Stimulated activated CD4-positive, alpha-beta T cell treated with anti-CD3 and anti-CD28 coated beads, Interleukin-1b, Interleukin-23, amount 100 ng/mL, for 48 hours (primary cell): ENCODE measurements around the gene ASPG.
"Not testable (repeated sequence)": the region's sequence is repeated elsewhere in the genome, so short reads cannot be mapped to it uniquely, and the experiment has no call there.

ENCODE experiments used
- DNase-seq: peaks from one replicate; pipeline ENCODE4 v3.0.0-alpha.2; 2020

ASPG gene

GRCh38 chr14:104148433-104149277, 63.2 kb downstream of the ASPG start:
- no peak for DNase-seq

- DNase-seq, result no peak
These were observed 63.7 kb downstream of the ASPG start for GRCh38 chr14:104149278-104149595.

- peak; percentile 22 for DNase-seq
These were observed 64.2 kb downstream of the ASPG start for GRCh38 chr14:104149617-104150135.

- no peak for DNase-seq
These were observed 64.9 kb downstream of the ASPG start for GRCh38 chr14:104150136-104151025.

- no peak for DNase-seq
These were observed 65.5 kb downstream of the ASPG start for GRCh38 chr14:104151026-104151381.

- no peak for DNase-seq
These were observed 66.2 kb downstream of the ASPG start for GRCh38 chr14:104151566-104152245.

- DNase-seq, result no peak
These were observed 66.7 kb downstream of the ASPG start for GRCh38 chr14:104152246-104152575.

GRCh38 chr14:104152686-104153393, 67.3 kb downstream of the ASPG start:
- DNase-seq, result no peak

- DNase-seq, result not testable (repeated sequence)
These were observed 67.9 kb downstream of the ASPG start for GRCh38 chr14:104153394-104153755.

GRCh38 chr14:104154246-104154645, 68.7 kb downstream of the ASPG start:
- DNase-seq, result no peak

GRCh38 chr14:104155513-104155912, 70.0 kb downstream of the ASPG start:
- no peak for DNase-seq

GRCh38 chr14:104156142-104156541, 70.6 kb downstream of the ASPG start:
- no peak for DNase-seq

GRCh38 chr14:104157016-104157928, 71.8 kb downstream of the ASPG start:
- DNase-seq, result no peak

- no peak for DNase-seq
These were observed 73.6 kb downstream of the ASPG start for GRCh38 chr14:104158827-104159798.

GRCh38 chr14:104159990-104160389, 74.5 kb downstream of the ASPG start:
- no peak for DNase-seq

- DNase-seq, result no peak
These were observed 76.3 kb downstream of the ASPG start for GRCh38 chr14:104161602-104162367.

- no peak for DNase-seq
These were observed 77.0 kb downstream of the ASPG start for GRCh38 chr14:104162495-104162894.

- DNase-seq, result no peak
These were observed 78.0 kb downstream of the ASPG start for GRCh38 chr14:104163541-104163940.

- no peak for DNase-seq
These were observed 78.5 kb downstream of the ASPG start for GRCh38 chr14:104164041-104164440.

- DNase-seq, result no peak
These were observed 79.0 kb downstream of the ASPG start for GRCh38 chr14:104164512-104164911.
